Lower leg skin (tissue), 4 donors: ENCODE results near the gene PDCD11. TPM values are rescaled to one million over a fixed set of nuclear protein-coding genes. Genes with fewer than 3 reads are reported as not detected.

Source experiments
- DNase-seq, 2 donors: peaks; one replicate each; pipeline ENCODE4 v3.0.0-alpha.2; 2019; ENCODE audit warnings: low spot score in 2 of 2
- H3K4me3 ChIP-seq: fragments of 200-600 bp; sonication (generic); 2 replicates; pipeline ENCODE4 v1.5.1; 2017; ENCODE audit warnings: mild to moderate bottlenecking, low read depth; ENCODE audit not compliant: poor library complexity, severe bottlenecking
- POLR2A ChIP-seq, 2 donors: fragments of 450-650 bp; IDR thresholded peaks; one replicate each; pipeline ENCODE4 v1.6.1; 2016 to 2017; ENCODE audit warnings: antibody characterized with exemption in 2 of 2, mild to moderate bottlenecking in 1 of 2, moderate library complexity in 1 of 2
- WGBS, 2 donors: methylation state at CpG; one replicate each; pipeline ENCODE4 v1.1.5; 2018; 5-methylcytosine and 5-hydroxymethylcytosine counted together
- intact Hi-C: fragments of 100-400 bp; cut with DNase I; formaldehyde crosslinking; loops from one replicate; pipeline ENCODE4 v1.15.0; 2023; ENCODE audit warnings: low total_unique reads
- total RNA-seq, 4 donors: library from RNA; depleted of rRNA; stranded (reverse); fragments of >200 nt; gene quantifications; one replicate each; pipeline ENCODE4 v1.1.0, GENCODE V29; 2016
- TF ChIP-seq, protein P1 (sequence below), 3 donors: fragments of 450-650 bp; IDR thresholded peaks; one replicate each; pipeline ENCODE4 v1.5.1; 2016; ENCODE audit warnings: antibody characterized with exemption in 3 of 3, mild to moderate bottlenecking in 3 of 3, moderate library complexity in 2 of 3

PDCD11 gene
- total RNA-seq, 4 donors from 2014 or later: 14.2 to 23.1 (median 20.5) TPM

- peak in 1 of 2 donors; percentile 15 for DNase-seq
- no peak for TF ChIP-seq POLR2A (IDR thresholded peaks at IDR 0.05)
- TF ChIP-seq, protein P1, sequence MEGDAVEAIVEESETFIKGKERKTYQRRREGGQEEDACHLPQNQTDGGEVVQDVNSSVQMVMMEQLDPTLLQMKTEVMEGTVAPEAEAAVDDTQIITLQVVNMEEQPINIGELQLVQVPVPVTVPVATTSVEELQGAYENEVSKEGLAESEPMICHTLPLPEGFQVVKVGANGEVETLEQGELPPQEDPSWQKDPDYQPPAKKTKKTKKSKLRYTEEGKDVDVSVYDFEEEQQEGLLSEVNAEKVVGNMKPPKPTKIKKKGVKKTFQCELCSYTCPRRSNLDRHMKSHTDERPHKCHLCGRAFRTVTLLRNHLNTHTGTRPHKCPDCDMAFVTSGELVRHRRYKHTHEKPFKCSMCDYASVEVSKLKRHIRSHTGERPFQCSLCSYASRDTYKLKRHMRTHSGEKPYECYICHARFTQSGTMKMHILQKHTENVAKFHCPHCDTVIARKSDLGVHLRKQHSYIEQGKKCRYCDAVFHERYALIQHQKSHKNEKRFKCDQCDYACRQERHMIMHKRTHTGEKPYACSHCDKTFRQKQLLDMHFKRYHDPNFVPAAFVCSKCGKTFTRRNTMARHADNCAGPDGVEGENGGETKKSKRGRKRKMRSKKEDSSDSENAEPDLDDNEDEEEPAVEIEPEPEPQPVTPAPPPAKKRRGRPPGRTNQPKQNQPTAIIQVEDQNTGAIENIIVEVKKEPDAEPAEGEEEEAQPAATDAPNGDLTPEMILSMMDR (IDR thresholded peaks at IDR 0.05): no peak
- 93 to 95% methylated on average over 5 of the region's 5 CpGs for WGBS, 2 donors
- intact Hi-C loops: no loop called here
- H3K4me3 ChIP-seq: no peak overlapping the region
Observed at GRCh38 chr10:103374263-103374662, 22.2 kb upstream of the PDCD11 start.

DNA sequence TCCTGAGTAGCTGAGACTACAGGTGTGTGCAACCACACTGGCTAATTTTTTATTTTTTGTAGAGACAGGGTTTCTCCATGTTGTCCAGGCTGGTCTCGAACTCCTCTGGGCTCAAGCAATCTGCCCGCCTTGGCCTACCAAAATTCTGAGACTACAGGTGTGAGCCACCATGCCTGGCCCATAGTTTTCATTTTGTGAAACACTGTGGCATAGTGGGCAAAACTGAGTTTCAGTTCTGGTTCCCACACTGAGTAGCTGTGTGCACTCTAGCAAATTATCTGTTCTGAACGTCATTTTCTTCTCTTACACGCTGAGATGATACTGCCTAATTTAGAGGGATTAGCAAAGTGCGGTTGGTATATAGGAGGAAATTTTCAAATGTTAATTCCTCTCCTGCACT, 13.7 kb upstream of the PDCD11 start:
- intact Hi-C loops: no loop called here
- 95 to 98% methylated on average over 5 of the region's 5 CpGs for WGBS, 2 donors

GRCh38 chr10:103394180-103394579, 2.2 kb upstream of the PDCD11 start:
- 89 to 91% methylated on average over 14 of the region's 14 CpGs for WGBS, 2 donors
- H3K4me3 ChIP-seq: no peak overlapping the region
- peak in 1 of 2 donors; percentile 36 for DNase-seq
- intact Hi-C loops: no loop called here
- TF ChIP-seq, protein P1 (IDR thresholded peaks at IDR 0.05): no peak
- no peak for TF ChIP-seq POLR2A (IDR thresholded peaks at IDR 0.05)

More for the DNA sequence above, 13.7 kb upstream of the PDCD11 start:
- peak in 1 of 2 donors; percentile 0 for DNase-seq
- TF ChIP-seq, protein P1 (IDR thresholded peaks at IDR 0.05): no peak
- TF ChIP-seq POLR2A (IDR thresholded peaks at IDR 0.05): no peak
- no peak overlapping the region for H3K4me3 ChIP-seq

DNA sequence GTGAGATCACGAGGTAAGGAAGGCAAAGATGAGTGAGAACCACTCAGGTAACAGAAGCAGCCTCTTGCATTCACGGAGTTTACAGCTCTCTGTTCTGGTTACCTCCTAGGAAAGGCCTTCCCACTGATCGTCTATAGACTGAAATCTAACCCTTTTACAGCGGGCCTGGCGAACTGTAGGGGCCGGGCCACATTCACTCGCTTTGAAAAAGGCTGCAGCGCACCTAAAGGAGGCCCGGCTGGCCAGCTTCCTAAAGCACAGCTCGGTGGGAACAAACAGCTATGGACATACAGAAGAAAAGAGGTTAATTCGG, 716 bp upstream of the PDCD11 start:
- peak overlapping the region; percentile 93 for H3K4me3 ChIP-seq
- TF ChIP-seq, protein P1 (IDR thresholded peaks at IDR 0.05): no peak
- TF ChIP-seq POLR2A (IDR thresholded peaks at IDR 0.05): no peak
- peak in 1 of 2 donors; percentile 57 for DNase-seq
- WGBS, 2 donors: 1 to 3% methylated on average over 11 of the region's 11 CpGs
- intact Hi-C loops: no loop called here

DNA sequence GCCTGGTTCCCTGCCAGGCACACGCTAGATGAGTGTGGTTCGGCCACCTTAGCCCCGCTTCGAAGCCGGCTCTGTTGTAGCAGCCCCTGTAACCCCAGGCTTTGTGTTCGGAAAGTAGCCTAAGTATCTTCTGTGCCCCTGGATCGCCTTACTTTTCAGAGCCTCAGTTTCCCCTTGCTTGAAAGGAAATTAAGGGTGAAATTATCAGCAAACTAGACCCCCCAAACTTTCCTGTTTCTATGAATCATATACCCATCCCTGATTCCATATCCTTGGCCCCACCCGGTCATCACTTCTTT, 312 bp downstream of the PDCD11 start:
- TF ChIP-seq, protein P1 (IDR thresholded peaks at IDR 0.05): no peak
- TF ChIP-seq POLR2A (IDR thresholded peaks at IDR 0.05): no peak
- no peak for DNase-seq
- intact Hi-C loops: no loop called here
- peak overlapping the region; percentile 93 for H3K4me3 ChIP-seq
- 0 to 1% methylated on average over 7 to 8 of the region's 8 CpGs for WGBS, 2 donors

GRCh38 chr10:103397191-103397825, 882 bp downstream of the PDCD11 start:
- peak overlapping the region; percentile 93 for H3K4me3 ChIP-seq
- peak in 1 of 2 donors; percentile 74 for DNase-seq
- TF ChIP-seq POLR2A (IDR thresholded peaks at IDR 0.05): no peak
- TF ChIP-seq, protein P1 (IDR thresholded peaks at IDR 0.05): no peak
- intact Hi-C loops: no loop called here
- 41 to 47% methylated on average over 19 of the region's 19 CpGs for WGBS, 2 donors
